ENCODE measurements around the gene TENT5C.

TENT5C gene

GRCh38 chr1:117662667-117663066, 56.8 kb downstream of the TENT5C start:
- DNase-seq = no peak
- no peak for TF ChIP-seq CTCF (IDR thresholded peaks at IDR 0.05; ENCODE audit: low read depth, low read length)
- H3K36me3 ChIP-seq = no peaks in the 10 kb centered on the region
- no peaks in the 10 kb centered on the region for H3K4me1 ChIP-seq
- no peak overlapping the region for H3K4me3 ChIP-seq (ENCODE audit: low read depth, low read length)
- no peaks in the 10 kb centered on the region for H3K9me3 ChIP-seq
- no peaks in the 10 kb centered on the region for H3K27me3 ChIP-seq

GRCh38 chr1:117663156-117663902, 57.5 kb downstream of the TENT5C start:
- no peak for DNase-seq
- Histone ChIP-seq H3K4me1 (no peaks in the 10 kb centered on the region), H3K9me3 (no peaks in the 10 kb centered on the region), H3K27me3 (no peaks in the 10 kb centered on the region), H3K36me3 (no peaks in the 10 kb centered on the region), H3K4me3 (ENCODE audit: low read depth, low read length) (no peak overlapping the region)
- TF ChIP-seq CTCF (IDR thresholded peaks at IDR 0.05; ENCODE audit: low read depth, low read length) = no peak

GRCh38 chr1:117664314-117664713, 58.5 kb downstream of the TENT5C start:
- Histone ChIP-seq H3K4me1 (no peaks in the 10 kb centered on the region), H3K4me3 (ENCODE audit: low read depth, low read length) (no peak overlapping the region), H3K36me3 (no peaks in the 10 kb centered on the region), H3K9me3 (no peaks in the 10 kb centered on the region), H3K27me3 (no peaks in the 10 kb centered on the region)
- TF ChIP-seq CTCF (IDR thresholded peaks at IDR 0.05; ENCODE audit: low read depth, low read length) = no peak
- DNase-seq = no peak

GRCh38 chr1:117665556-117666270, 59.9 kb downstream of the TENT5C start:
- Histone ChIP-seq H3K27me3 (no peaks in the 10 kb centered on the region), H3K4me1 (no peaks in the 10 kb centered on the region), H3K9me3 (no peaks in the 10 kb centered on the region), H3K4me3 (ENCODE audit: low read depth, low read length) (no peak overlapping the region), H3K36me3 (no peaks in the 10 kb centered on the region)
- no peak for TF ChIP-seq CTCF (IDR thresholded peaks at IDR 0.05; ENCODE audit: low read depth, low read length)
- DNase-seq = no peak

- Histone ChIP-seq H3K27me3 (no peaks in the 10 kb centered on the region), H3K9me3 (no peaks in the 10 kb centered on the region), H3K4me1 (no peaks in the 10 kb centered on the region), H3K36me3 (no peaks in the 10 kb centered on the region), H3K4me3 (ENCODE audit: low read depth, low read length) (no peak overlapping the region)
- no peak for DNase-seq
- no peak for TF ChIP-seq CTCF (IDR thresholded peaks at IDR 0.05; ENCODE audit: low read depth, low read length)
Observed at GRCh38 chr1:117669572-117669971, 63.7 kb downstream of the TENT5C start.

Data from BE2C (cell line).